Measurements from ENCODE around the gene SLC37A1.

DNA sequence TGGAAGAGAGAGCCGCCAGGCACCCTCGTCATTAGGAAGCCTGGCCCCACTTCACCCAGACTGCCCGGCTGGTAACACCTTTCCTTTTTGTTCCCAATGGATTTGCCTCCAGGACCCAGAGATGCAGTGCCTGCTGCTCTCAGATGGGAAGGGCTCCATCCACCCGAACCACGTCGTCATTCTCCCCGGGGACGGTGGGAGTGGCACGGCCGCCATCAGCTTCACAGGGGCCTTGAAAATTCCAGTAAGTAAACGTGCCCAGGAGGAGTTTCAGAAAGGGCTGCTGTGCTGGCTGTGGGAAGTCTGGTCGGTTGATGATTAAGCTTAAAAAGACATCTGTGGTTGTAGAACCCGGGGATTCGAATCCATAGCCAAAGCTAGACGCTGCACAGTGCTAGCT, 45.2 kb downstream of the SLC37A1 start:
- TF ChIP-seq, protein P1, sequence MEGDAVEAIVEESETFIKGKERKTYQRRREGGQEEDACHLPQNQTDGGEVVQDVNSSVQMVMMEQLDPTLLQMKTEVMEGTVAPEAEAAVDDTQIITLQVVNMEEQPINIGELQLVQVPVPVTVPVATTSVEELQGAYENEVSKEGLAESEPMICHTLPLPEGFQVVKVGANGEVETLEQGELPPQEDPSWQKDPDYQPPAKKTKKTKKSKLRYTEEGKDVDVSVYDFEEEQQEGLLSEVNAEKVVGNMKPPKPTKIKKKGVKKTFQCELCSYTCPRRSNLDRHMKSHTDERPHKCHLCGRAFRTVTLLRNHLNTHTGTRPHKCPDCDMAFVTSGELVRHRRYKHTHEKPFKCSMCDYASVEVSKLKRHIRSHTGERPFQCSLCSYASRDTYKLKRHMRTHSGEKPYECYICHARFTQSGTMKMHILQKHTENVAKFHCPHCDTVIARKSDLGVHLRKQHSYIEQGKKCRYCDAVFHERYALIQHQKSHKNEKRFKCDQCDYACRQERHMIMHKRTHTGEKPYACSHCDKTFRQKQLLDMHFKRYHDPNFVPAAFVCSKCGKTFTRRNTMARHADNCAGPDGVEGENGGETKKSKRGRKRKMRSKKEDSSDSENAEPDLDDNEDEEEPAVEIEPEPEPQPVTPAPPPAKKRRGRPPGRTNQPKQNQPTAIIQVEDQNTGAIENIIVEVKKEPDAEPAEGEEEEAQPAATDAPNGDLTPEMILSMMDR (conservative IDR thresholded peaks at IDR 0.05), result no peak
- TF ChIP-seq ZFX (IDR thresholded peaks at IDR 0.05), result no peak

Measured in C4-2B (cell line).